IMR-90 (cell line): Measurements from ENCODE around the gene FBXW12. TPM values are rescaled to one million over a fixed set of nuclear protein-coding genes. Genes with fewer than 3 reads are reported as not detected.
A peak's percentile ranks its signal among the peaks of the same experiment; 100 is the strongest.

ENCODE experiments used
- ATAC-seq: fragments of 200-7000 bp; cut with Tn5 transposase; 2 replicates; pipeline ENCODE4 v1.9.1; 2020; ENCODE audit warnings: low read depth, mild to moderate bottlenecking, moderate library complexity
- BruUV-seq: library from RNA; stranded (reverse); fragments of 400-500 nt; replicated peaks from 2 replicates; lab custom pipeline; 2021; lab: Mats Ljungman, UMichigan
- CTCF ChIA-PET: fragments of 300-600 bp; formaldehyde crosslinking; extraction: SDS; loops from one replicate; lab custom pipeline; 2021; ENCODE audit warnings: antibody characterized with exemption; lab: Yijun Ruan, JAX
- POLR2A ChIA-PET: fragments of 300-600 bp; sonication (Branson Sonifier 250); formaldehyde crosslinking; loops from one replicate; lab custom pipeline; 2022; ENCODE audit warnings: antibody characterized with exemption; ENCODE audit not compliant: unreplicated experiment; lab: Charles Lee
- DNase-seq: peaks from one replicate; pipeline ENCODE4 v3.0.0; 2013
- H2AFZ ChIP-seq: replicated peaks from 2 replicates; pipeline ENCODE3; 2013; ENCODE audit warnings: low read length, mild to moderate bottlenecking; ENCODE audit not compliant: poor library complexity
- H2AK5ac ChIP-seq: 2 replicates; pipeline ENCODE4 v1.6.1; 2013; ENCODE audit warnings: low read depth, low read length, inconsistent platforms
- H2AK9ac ChIP-seq: replicated peaks from 2 replicates; pipeline ENCODE3; 2013; ENCODE audit warnings: mild to moderate bottlenecking, low read depth, low read length, moderate library complexity; ENCODE audit not compliant: poor library complexity
- H2BK120ac ChIP-seq: 2 replicates; pipeline ENCODE4 v1.6.1; 2013; ENCODE audit warnings: low read depth, low read length, inconsistent platforms
- H2BK15ac ChIP-seq: 3 replicates; pipeline ENCODE4 v1.6.1; 2013; ENCODE audit warnings: low read depth, low read length, inconsistent platforms
- H2BK20ac ChIP-seq: 2 replicates; pipeline ENCODE4 v1.6.1; 2013; ENCODE audit warnings: low read depth, mild to moderate bottlenecking, inconsistent platforms, low read length, moderate library complexity
- H2BK5ac ChIP-seq: 2 replicates; pipeline ENCODE4 v1.6.1; 2013; ENCODE audit warnings: mild to moderate bottlenecking, low read depth, low read length, inconsistent platforms; ENCODE audit not compliant: poor library complexity, severe bottlenecking
- H3K14ac ChIP-seq: replicated peaks from 2 replicates; pipeline ENCODE4 v1.6.1; 2013; ENCODE audit warnings: low read depth, low read length, inconsistent platforms
- H3K18ac ChIP-seq: 2 replicates; pipeline ENCODE4 v1.6.1; 2013; ENCODE audit warnings: low read depth, low read length, control low read depth
- H3K23ac ChIP-seq: 2 replicates; pipeline ENCODE4 v1.6.1; 2013; ENCODE audit warnings: low read depth, low read length, inconsistent platforms
- H3K27ac ChIP-seq: 2 replicates; pipeline ENCODE4 v1.5.1; 2013; ENCODE audit warnings: mild to moderate bottlenecking, control low read depth, low read length; ENCODE audit not compliant: insufficient read depth
- H3K27me3 ChIP-seq: 2 replicates; pipeline ENCODE4 v1.6.1; 2013; ENCODE audit warnings: low read length; ENCODE audit not compliant: control insufficient read depth, insufficient read depth
- H3K36me3 ChIP-seq: 2 replicates; pipeline ENCODE4 v1.6.1; 2013; ENCODE audit warnings: low read length, mixed read lengths; ENCODE audit not compliant: control insufficient read depth, insufficient read depth
- H3K4ac ChIP-seq: 2 replicates; pipeline ENCODE4 v1.6.1; 2013; ENCODE audit warnings: low read depth, low read length, inconsistent platforms
- H3K4me1 ChIP-seq: 2 replicates; pipeline ENCODE4 v1.6.1; 2013; ENCODE audit warnings: low read length, mixed read lengths; ENCODE audit not compliant: control insufficient read depth, insufficient read depth
- H3K4me2 ChIP-seq: 2 replicates; pipeline ENCODE4 v1.6.1; 2013; ENCODE audit warnings: low read depth, mild to moderate bottlenecking, control low read depth, low read length, moderate library complexity
- H3K4me3 ChIP-seq: 2 replicates; pipeline ENCODE4 v1.5.1; 2013; ENCODE audit warnings: low read depth, mild to moderate bottlenecking, control low read depth, low read length, moderate library complexity; ENCODE audit not compliant: insufficient read depth
- H3K56ac ChIP-seq: 2 replicates; pipeline ENCODE4 v1.6.1; 2013; ENCODE audit warnings: low read length, inconsistent platforms; ENCODE audit not compliant: insufficient read depth; ENCODE audit errors: extremely low read depth
- H3K79me1 ChIP-seq, 2 experiments: 2 replicates each; pipeline ENCODE4 v1.6.1; 2013; ENCODE audit warnings: low read length in 2 of 2, inconsistent platforms in 1 of 2, low read depth in 1 of 2
- H3K9ac ChIP-seq: 2 replicates; pipeline ENCODE4 v1.6.1; 2013; ENCODE audit warnings: low read depth, low read length, control low read depth
- H3K9me1 ChIP-seq: 2 replicates; pipeline ENCODE4 v1.6.1; 2013; ENCODE audit warnings: low read length, inconsistent platforms; ENCODE audit not compliant: insufficient read depth
- H3K9me3 ChIP-seq: 2 replicates; pipeline ENCODE4 v1.6.1; 2013; ENCODE audit warnings: low read length; ENCODE audit not compliant: control insufficient read depth, insufficient read depth
- H4K20me1 ChIP-seq: 2 replicates; pipeline ENCODE4 v1.6.1; 2013; ENCODE audit warnings: low read length, inconsistent platforms; ENCODE audit not compliant: insufficient read depth
- H4K5ac ChIP-seq: 2 replicates; pipeline ENCODE4 v1.6.1; 2013; ENCODE audit warnings: mild to moderate bottlenecking, low read depth, low read length, control low read depth
- H4K8ac ChIP-seq, 2 experiments: 2 replicates each; pipeline ENCODE4 v1.6.1; 2013; ENCODE audit warnings: low read depth in 2 of 2, low read length in 2 of 2, control low read depth in 1 of 2, inconsistent platforms in 1 of 2
- H4K91ac ChIP-seq: 2 replicates; pipeline ENCODE4 v1.6.1; 2013; ENCODE audit warnings: low read depth, low read length, inconsistent platforms; ENCODE audit not compliant: insufficient read depth
- CEBPB ChIP-seq: IDR thresholded peaks from 2 replicates; pipeline ENCODE4 v1.6.1; 2012; ENCODE audit warnings: low read depth, low read length, improper control_type of control experiment
- MAZ ChIP-seq: IDR thresholded peaks from 2 replicates; pipeline ENCODE4 v1.6.1; 2012; ENCODE audit warnings: low read depth, mild to moderate bottlenecking, low read length, improper control_type of control experiment, moderate library complexity, borderline replicate concordance
- POLR2A ChIP-seq: IDR thresholded peaks from 2 replicates; pipeline ENCODE4 v1.6.1; 2012; ENCODE audit warnings: mild to moderate bottlenecking, low read depth, low read length
- WGBS, 2 experiments: methylation state at CpG; one replicate each; pipeline versions ENCODE4 v1.1.5 to v1.1.7; 2013; ENCODE audit warnings: missing lambda C conversion rate in 2 of 2; ENCODE audit not compliant: insufficient read length in 1 of 2; ENCODE audit errors: extremely low coverage in 2 of 2; 5-methylcytosine and 5-hydroxymethylcytosine counted together
- dilution Hi-C: fragments of 300-500 bp; cut with HindIII; formaldehyde crosslinking; loops from one replicate; pipeline ENCODE4 v1.14.3; 2018; ENCODE audit warnings: low sequenced_read_pairs; ENCODE audit not compliant: unreplicated experiment
- in situ Hi-C: fragments of 300-500 bp; cut with MboI; formaldehyde crosslinking; loops from 3 replicates; pipeline ENCODE4 v1.14.3; 2019; ENCODE audit warnings: low sequenced_read_pairs, inconsistent platforms, mixed read lengths
- intact Hi-C: fragments of 100-400 bp; cut with micrococcal nuclease; formaldehyde crosslinking; loops from 2 replicates; pipeline ENCODE4 v1.10.0; 2022
- polyA plus RNA-seq, 3 experiments: library from polyadenylated mRNA; depleted of rRNA; stranded (reverse); fragments of >200 nt; gene quantifications; 2 replicates each; pipeline ENCODE4 v1.2.3, GENCODE V29; 2012; ENCODE audit warnings: low replicate concordance in 1 of 3
- total RNA-seq: library from RNA; depleted of rRNA; stranded (reverse); fragments of >200 nt; gene quantifications from 2 replicates; pipeline ENCODE4 v1.2.3, GENCODE V29; 2012
- TF ChIP-seq, protein P1 (sequence below): conservative IDR thresholded peaks from 2 replicates; pipeline ENCODE4 v1.5.1; 2012; ENCODE audit warnings: mild to moderate bottlenecking, low read depth, low read length, improper control_type of control experiment

Gene FBXW12
- total and polyA plus RNA-seq, 2 of the 4 experiments (the other 2 are of a cell fraction): not detected

DNA sequence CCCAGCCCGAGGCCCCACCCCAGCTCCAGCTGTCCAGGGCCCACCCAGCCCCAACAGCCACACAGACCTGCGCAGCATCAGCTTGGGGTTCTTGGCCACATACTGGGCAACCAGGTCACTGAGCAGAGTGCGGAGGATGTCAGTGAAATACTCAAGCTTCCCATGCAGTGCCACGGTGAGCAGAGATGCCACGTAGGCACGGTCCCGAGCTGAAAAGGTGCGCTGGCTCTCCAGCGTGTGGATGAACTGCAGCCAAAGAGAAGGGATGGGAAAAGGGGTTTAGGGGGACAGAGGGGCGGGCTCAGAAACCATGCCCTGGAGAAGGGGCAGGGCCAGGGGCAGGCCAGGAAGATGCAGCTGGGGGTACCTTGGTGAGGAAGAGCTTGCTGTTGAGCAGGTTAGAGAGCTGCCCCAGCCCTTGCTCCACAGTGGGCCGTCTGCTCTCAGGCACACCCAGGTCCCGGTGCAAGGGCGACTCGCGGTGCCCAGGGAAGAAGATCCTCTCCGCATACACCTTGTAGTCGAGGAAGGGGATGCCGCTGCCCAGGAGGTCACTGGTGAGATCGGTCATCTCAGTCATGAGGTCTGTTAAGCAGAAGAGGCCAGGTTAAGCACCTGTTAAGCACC, 40.5 kb downstream of the FBXW12 start:
- Histone ChIP-seq H4K91ac (no peak overlapping the region), H4K5ac (no peak overlapping the region), H2AK5ac (no peak overlapping the region), H3K79me1 (no peaks in the 10 kb centered on the region), H3K9me3 (no peaks in the 10 kb centered on the region), H3K4me1 (no peaks in the 10 kb centered on the region), H3K9ac (no peak overlapping the region), H3K56ac (no peak overlapping the region), H3K18ac (no peak overlapping the region), H4K20me1 (no peaks in the 10 kb centered on the region; the same call in 1 of the 2 replicates), H3K27me3 (no peaks in the 10 kb centered on the region), H3K27ac (no peak overlapping the region), H3K4ac (no peak overlapping the region), H2BK20ac (no peak overlapping the region), H2BK120ac (no peak overlapping the region), H3K36me3 (peaks cover 74% of the 10 kb centered on the region), H3K14ac (no peak overlapping the region), H2BK15ac (no peak overlapping the region), H3K4me3 (no peak overlapping the region), H2AK9ac (peak overlapping the region; percentile 9), H3K23ac (no peak overlapping the region), H2BK5ac (no peak overlapping the region), H3K4me2 (no peak overlapping the region), H4K8ac (no peak overlapping the region), H2AFZ (no peak overlapping the region), H3K9me1 (no peaks in the 10 kb centered on the region)
- intact Hi-C loops: no loop called here
- WGBS, 2 experiments: 87% methylated on average over 3 of the region's 19 CpGs; no CpG with 5 or more reads in 1 of the 2 experiments
- TF ChIP-seq POLR2A (no peak), CEBPB (no peak), MAZ (no peak)
- TF ChIP-seq, protein P1, sequence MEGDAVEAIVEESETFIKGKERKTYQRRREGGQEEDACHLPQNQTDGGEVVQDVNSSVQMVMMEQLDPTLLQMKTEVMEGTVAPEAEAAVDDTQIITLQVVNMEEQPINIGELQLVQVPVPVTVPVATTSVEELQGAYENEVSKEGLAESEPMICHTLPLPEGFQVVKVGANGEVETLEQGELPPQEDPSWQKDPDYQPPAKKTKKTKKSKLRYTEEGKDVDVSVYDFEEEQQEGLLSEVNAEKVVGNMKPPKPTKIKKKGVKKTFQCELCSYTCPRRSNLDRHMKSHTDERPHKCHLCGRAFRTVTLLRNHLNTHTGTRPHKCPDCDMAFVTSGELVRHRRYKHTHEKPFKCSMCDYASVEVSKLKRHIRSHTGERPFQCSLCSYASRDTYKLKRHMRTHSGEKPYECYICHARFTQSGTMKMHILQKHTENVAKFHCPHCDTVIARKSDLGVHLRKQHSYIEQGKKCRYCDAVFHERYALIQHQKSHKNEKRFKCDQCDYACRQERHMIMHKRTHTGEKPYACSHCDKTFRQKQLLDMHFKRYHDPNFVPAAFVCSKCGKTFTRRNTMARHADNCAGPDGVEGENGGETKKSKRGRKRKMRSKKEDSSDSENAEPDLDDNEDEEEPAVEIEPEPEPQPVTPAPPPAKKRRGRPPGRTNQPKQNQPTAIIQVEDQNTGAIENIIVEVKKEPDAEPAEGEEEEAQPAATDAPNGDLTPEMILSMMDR: no peak
- DNase-seq: no peak
- no peak for ATAC-seq
- dilution Hi-C loops: no loop called here
- in situ Hi-C loops: no loop called here
- ChIA-PET CTCF (no interaction called here), POLR2A (no interaction called here)
- no TSS peak for BruUV-seq
